Ishikawa (cell line): ENCODE measurements around the gene SNCAIP.

Source experiments
- CEBPB ChIP-seq: IDR thresholded peaks from 2 replicates; pipeline ENCODE4 v1.6.1; 2012
- CREB1 ChIP-seq: IDR thresholded peaks from 2 replicates; pipeline ENCODE4 v1.6.1; 2012; ENCODE audit warnings: low read depth
- EGR1 ChIP-seq: IDR thresholded peaks from 2 replicates; pipeline ENCODE4 v1.6.1; 2012
- EP300 ChIP-seq: IDR thresholded peaks from 2 replicates; pipeline ENCODE4 v1.6.1; 2012; ENCODE audit warnings: borderline replicate concordance
- FOXM1 ChIP-seq: IDR thresholded peaks from 2 replicates; pipeline ENCODE4 v1.6.1; 2012; ENCODE audit warnings: low read depth, borderline replicate concordance
- NFIC ChIP-seq: IDR thresholded peaks from 2 replicates; pipeline ENCODE4 v1.6.1; 2012
- RAD21 ChIP-seq: IDR thresholded peaks from 2 replicates; pipeline ENCODE4 v1.6.1; 2012; ENCODE audit warnings: low read depth
- TAF1 ChIP-seq: IDR thresholded peaks from 2 replicates; pipeline ENCODE4 v1.6.1; 2012; ENCODE audit warnings: low read depth, mild to moderate bottlenecking
- TCF12 ChIP-seq: IDR thresholded peaks from 2 replicates; pipeline ENCODE4 v1.6.1; 2012; ENCODE audit warnings: low read depth
- TEAD4 ChIP-seq: IDR thresholded peaks from 2 replicates; pipeline ENCODE4 v1.6.1; 2012
- YY1 ChIP-seq: IDR thresholded peaks from 2 replicates; pipeline ENCODE4 v1.6.1; 2012; ENCODE audit warnings: low read depth
- ZBTB7A ChIP-seq: IDR thresholded peaks from 2 replicates; pipeline ENCODE4 v1.6.1; 2012; ENCODE audit warnings: low read depth
- TF ChIP-seq, protein P1 (sequence below): IDR thresholded peaks from 2 replicates; pipeline ENCODE4 v1.6.1; 2012
- TF ChIP-seq, protein P2 (sequence below): IDR thresholded peaks from 2 replicates; pipeline ENCODE4 v1.6.1; 2012; ENCODE audit warnings: low read depth, mild to moderate bottlenecking
- TF ChIP-seq, protein P3 (sequence below): IDR thresholded peaks from 2 replicates; pipeline ENCODE4 v1.6.1; 2012

SNCAIP gene

DNA sequence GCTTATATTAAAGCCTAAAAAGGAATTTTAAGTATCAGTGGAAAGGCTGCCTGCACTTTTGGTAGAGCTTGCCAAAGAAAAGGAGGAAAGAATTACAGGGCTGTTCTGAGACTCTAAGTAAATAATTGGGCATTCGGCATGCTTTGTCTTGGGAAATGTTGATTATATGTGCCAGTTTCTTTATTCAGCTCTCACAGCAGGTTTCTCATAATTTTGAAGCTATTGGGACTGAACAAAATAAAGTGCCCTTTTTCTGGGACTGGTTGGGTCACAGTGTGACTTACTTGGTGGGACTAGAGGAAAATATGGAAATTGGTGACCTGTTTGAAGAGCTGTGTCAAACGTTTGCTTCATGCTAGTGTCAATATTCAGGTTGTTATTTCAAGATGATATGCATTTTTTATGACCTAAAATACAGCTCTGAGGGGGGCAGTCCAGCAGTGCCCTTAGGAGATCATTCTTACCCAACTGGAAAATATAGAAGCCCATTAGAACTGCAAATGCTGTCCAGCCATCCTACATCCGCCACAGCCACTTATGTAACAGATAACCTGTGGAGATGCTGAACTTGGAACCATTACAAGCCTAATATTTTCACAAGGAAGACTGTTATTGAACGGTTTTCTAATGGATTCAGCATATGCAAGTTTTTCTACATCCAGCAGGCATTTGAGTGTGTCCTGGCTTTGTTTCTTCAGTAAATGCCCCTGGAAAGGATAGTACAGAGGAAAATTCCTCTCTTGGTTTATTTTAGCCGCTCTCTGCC, 122.4 kb downstream of the SNCAIP start:
- TF ChIP-seq EGR1 (no peak), CREB1 (no peak), ZBTB7A (no peak), TCF12 (no peak), TAF1 (no peak), RAD21 (no peak), EP300 (no peak)
- TF ChIP-seq, protein P1, sequence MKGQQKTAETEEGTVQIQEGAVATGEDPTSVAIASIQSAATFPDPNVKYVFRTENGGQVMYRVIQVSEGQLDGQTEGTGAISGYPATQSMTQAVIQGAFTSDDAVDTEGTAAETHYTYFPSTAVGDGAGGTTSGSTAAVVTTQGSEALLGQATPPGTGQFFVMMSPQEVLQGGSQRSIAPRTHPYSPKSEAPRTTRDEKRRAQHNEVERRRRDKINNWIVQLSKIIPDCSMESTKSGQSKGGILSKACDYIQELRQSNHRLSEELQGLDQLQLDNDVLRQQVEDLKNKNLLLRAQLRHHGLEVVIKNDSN, result no peak
- TF ChIP-seq, protein P2, sequence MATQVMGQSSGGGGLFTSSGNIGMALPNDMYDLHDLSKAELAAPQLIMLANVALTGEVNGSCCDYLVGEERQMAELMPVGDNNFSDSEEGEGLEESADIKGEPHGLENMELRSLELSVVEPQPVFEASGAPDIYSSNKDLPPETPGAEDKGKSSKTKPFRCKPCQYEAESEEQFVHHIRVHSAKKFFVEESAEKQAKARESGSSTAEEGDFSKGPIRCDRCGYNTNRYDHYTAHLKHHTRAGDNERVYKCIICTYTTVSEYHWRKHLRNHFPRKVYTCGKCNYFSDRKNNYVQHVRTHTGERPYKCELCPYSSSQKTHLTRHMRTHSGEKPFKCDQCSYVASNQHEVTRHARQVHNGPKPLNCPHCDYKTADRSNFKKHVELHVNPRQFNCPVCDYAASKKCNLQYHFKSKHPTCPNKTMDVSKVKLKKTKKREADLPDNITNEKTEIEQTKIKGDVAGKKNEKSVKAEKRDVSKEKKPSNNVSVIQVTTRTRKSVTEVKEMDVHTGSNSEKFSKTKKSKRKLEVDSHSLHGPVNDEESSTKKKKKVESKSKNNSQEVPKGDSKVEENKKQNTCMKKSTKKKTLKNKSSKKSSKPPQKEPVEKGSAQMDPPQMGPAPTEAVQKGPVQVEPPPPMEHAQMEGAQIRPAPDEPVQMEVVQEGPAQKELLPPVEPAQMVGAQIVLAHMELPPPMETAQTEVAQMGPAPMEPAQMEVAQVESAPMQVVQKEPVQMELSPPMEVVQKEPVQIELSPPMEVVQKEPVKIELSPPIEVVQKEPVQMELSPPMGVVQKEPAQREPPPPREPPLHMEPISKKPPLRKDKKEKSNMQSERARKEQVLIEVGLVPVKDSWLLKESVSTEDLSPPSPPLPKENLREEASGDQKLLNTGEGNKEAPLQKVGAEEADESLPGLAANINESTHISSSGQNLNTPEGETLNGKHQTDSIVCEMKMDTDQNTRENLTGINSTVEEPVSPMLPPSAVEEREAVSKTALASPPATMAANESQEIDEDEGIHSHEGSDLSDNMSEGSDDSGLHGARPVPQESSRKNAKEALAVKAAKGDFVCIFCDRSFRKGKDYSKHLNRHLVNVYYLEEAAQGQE, result no peak

DNA sequence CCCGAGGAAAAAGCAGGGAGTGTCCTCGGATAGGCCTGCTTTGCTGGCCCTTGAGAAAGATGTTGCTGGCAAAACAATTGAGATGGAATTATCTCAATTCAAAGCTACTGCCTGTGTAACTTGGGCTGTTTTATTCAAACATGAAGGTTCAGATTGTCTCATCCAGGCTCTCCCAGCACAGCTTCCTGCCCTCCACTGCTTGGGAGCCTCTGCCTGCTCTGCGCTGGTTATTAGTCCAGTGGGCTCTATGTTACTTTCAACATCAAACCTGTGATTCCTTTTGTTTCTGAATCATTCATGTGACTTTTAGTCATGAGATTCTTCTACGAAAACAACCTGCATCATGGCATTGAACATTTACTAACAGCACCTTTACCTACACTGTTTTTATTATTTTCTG, 123.2 kb downstream of the SNCAIP start:
- no peak for TF ChIP-seq EP300
- TF ChIP-seq NFIC, result no peak
- no peak for TF ChIP-seq ZBTB7A
- TF ChIP-seq TCF12, result no peak
- TF ChIP-seq EGR1, result no peak
- no peak for TF ChIP-seq RAD21
- TF ChIP-seq, protein P3, sequence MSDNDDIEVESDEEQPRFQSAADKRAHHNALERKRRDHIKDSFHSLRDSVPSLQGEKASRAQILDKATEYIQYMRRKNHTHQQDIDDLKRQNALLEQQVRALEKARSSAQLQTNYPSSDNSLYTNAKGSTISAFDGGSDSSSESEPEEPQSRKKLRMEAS, result no peak
- no peak for TF ChIP-seq CEBPB
- TF ChIP-seq, protein P1, result no peak

DNA sequence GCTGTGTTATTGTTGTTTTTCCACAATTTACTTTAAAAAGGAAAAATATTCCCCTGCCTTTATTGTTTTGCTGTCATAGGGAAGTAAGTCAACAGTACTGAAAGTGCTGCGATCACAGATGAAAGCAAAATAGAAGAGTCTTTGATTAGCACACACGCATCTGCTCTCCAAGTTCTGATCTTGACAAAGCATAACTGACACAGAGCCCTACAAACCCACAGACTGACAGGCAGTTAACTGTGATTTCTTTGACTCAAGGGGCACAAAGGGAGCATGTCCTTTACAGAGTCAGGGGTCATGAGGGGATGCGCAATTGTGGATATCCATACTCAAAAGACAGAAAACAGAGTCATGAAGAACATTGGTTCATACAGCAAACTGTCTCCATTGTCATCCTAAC, 123.7 kb downstream of the SNCAIP start:
- TF ChIP-seq CEBPB, result no peak
- TF ChIP-seq EP300, result no peak
- TF ChIP-seq RAD21, result no peak
- TF ChIP-seq YY1, result no peak
- no peak for TF ChIP-seq TCF12
- TF ChIP-seq TEAD4, result no peak
- TF ChIP-seq ZBTB7A, result no peak
- TF ChIP-seq, protein P1, result no peak
- TF ChIP-seq TAF1, result no peak
- TF ChIP-seq, protein P2, result no peak
- TF ChIP-seq EGR1, result no peak
- TF ChIP-seq, protein P3, result no peak
- TF ChIP-seq FOXM1, result no peak
- no peak for TF ChIP-seq CREB1
- TF ChIP-seq NFIC, result no peak

DNA sequence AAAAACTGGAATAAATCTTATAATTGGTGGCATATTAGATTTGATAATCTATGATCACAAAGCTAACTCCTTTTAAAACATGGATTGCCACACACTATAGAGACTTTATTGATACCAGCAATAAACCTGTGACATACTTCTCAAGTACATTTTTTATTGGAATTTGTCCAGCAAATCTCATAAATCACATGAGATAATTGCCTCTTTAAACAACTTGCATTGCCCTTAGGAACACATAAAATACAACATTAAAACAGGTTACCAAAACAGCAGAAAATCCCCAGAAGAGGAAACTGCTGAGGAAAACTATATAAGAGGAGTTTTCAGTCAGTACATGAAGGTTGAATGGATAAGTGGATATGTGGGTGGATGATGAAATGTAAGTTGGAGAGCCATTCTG, 124.6 kb downstream of the SNCAIP start:
- no peak for TF ChIP-seq EGR1
- TF ChIP-seq, protein P3, result no peak
- TF ChIP-seq TCF12, result no peak
- TF ChIP-seq, protein P1, result no peak
- TF ChIP-seq, protein P2, result no peak
